ENCODE results near the gene NUP93.
A peak's percentile ranks its signal among the peaks of the same experiment; 100 is the strongest.
"Not testable (repeated sequence)": the region's sequence is repeated elsewhere in the genome, so short reads cannot be mapped to it uniquely, and the experiment has no call there.

The NUP93 gene

GRCh38 chr16:56709443-56710040, 20.4 kb upstream of the NUP93 start:
- DNase-seq (ENCODE audit: low spot score): no peak

GRCh38 chr16:56710181-56710737, 19.7 kb upstream of the NUP93 start:
- no peak for DNase-seq (ENCODE audit: low spot score)

GRCh38 chr16:56711862-56712261, 18.1 kb upstream of the NUP93 start:
- DNase-seq (ENCODE audit: low spot score): no peak

- no peak for DNase-seq (ENCODE audit: low spot score)
These were observed 16.1 kb upstream of the NUP93 start for GRCh38 chr16:56713794-56714193.

GRCh38 chr16:56715126-56715525, 14.8 kb upstream of the NUP93 start:
- DNase-seq (ENCODE audit: low spot score): no peak

GRCh38 chr16:56716761-56717160, 13.2 kb upstream of the NUP93 start:
- no peak for DNase-seq (ENCODE audit: low spot score)

GRCh38 chr16:56717532-56717931, 12.4 kb upstream of the NUP93 start:
- not testable (repeated sequence) for DNase-seq (ENCODE audit: low spot score)

GRCh38 chr16:56722200-56722842, 7.6 kb upstream of the NUP93 start:
- DNase-seq (ENCODE audit: low spot score): no peak

GRCh38 chr16:56724191-56724590, 5.7 kb upstream of the NUP93 start:
- no peak for DNase-seq (ENCODE audit: low spot score)

- DNase-seq (ENCODE audit: low spot score): no peak
These were observed 3.6 kb upstream of the NUP93 start for GRCh38 chr16:56726283-56726682.

GRCh38 chr16:56726926-56727325, 3.0 kb upstream of the NUP93 start:
- no peak for DNase-seq (ENCODE audit: low spot score)

GRCh38 chr16:56728027-56728426, 1.9 kb upstream of the NUP93 start:
- no peak for DNase-seq (ENCODE audit: low spot score)

- no peak for DNase-seq (ENCODE audit: low spot score)
These were observed 772 bp upstream of the NUP93 start for GRCh38 chr16:56728980-56729734.

- DNase-seq (ENCODE audit: low spot score): no peak
These were observed 2.4 kb downstream of the NUP93 start for GRCh38 chr16:56732366-56732765.

GRCh38 chr16:56732832-56733231, 2.9 kb downstream of the NUP93 start:
- no peak for DNase-seq (ENCODE audit: low spot score)

- DNase-seq (ENCODE audit: low spot score): no peak
These were observed 4.5 kb downstream of the NUP93 start for GRCh38 chr16:56734429-56734828.

- DNase-seq (ENCODE audit: low spot score): no peak
These were observed 6.5 kb downstream of the NUP93 start for GRCh38 chr16:56736476-56736875.

GRCh38 chr16:56737539-56737938, 7.6 kb downstream of the NUP93 start:
- DNase-seq (ENCODE audit: low spot score): no peak

- no peak for DNase-seq (ENCODE audit: low spot score)
These were observed 8.3 kb downstream of the NUP93 start for GRCh38 chr16:56738221-56738620.

- not testable (repeated sequence) for DNase-seq (ENCODE audit: low spot score)
These were observed 9.4 kb downstream of the NUP93 start for GRCh38 chr16:56739378-56739777.

GRCh38 chr16:56741399-56741798, 11.5 kb downstream of the NUP93 start:
- no peak for DNase-seq (ENCODE audit: low spot score)

- peak; percentile 75 for DNase-seq (ENCODE audit: low spot score)
These were observed 12.4 kb downstream of the NUP93 start for GRCh38 chr16:56742030-56742984.

All from GM03348 (cell line).